Measurements from ENCODE around the gene ORM2. TPM values are rescaled to one million over a fixed set of nuclear protein-coding genes. Genes with fewer than 3 reads are reported as not detected.

The ORM2 gene
- total RNA-seq, 1 experiment from 2014 or later: not detected

- H3K27ac ChIP-seq: peak overlapping the region; percentile 53
- no peaks in the 10 kb centered on the region for H3K9me3 ChIP-seq (replicated peaks)
- no peak overlapping the region for H3K4me3 ChIP-seq
- H3K4me1 ChIP-seq (replicated peaks): peaks cover 16% of the 10 kb centered on the region
- no peak for DNase-seq (ENCODE audit: low read depth in 1 of 2, low spot score in 2 of 2)
- H3K36me3 ChIP-seq: peaks cover 23% of the 10 kb centered on the region
- no peaks in the 10 kb centered on the region for H3K27me3 ChIP-seq (replicated peaks)
Measured at GRCh38 chr9:114348261-114348905, 18.7 kb downstream of the ORM2 start.

- H3K9me3 ChIP-seq (replicated peaks): no peaks in the 10 kb centered on the region
- peak overlapping the region; percentile 53 for H3K27ac ChIP-seq
- H3K27me3 ChIP-seq (replicated peaks): no peaks in the 10 kb centered on the region
- DNase-seq (ENCODE audit: low read depth in 1 of 2, low spot score in 2 of 2): peak; percentile 91 to 96
- peaks cover 26% of the 10 kb centered on the region for H3K36me3 ChIP-seq
- peaks cover 16% of the 10 kb centered on the region for H3K4me1 ChIP-seq (replicated peaks)
- H3K4me3 ChIP-seq: no peak overlapping the region
Measured at GRCh38 chr9:114348906-114349482, 19.3 kb downstream of the ORM2 start.

GRCh38 chr9:114349713-114350480, 20.2 kb downstream of the ORM2 start:
- Histone ChIP-seq H3K36me3 (peaks cover 26% of the 10 kb centered on the region), H3K27me3 (replicated peaks) (no peaks in the 10 kb centered on the region), H3K4me1 (replicated peaks) (peaks cover 16% of the 10 kb centered on the region), H3K27ac (no peak overlapping the region), H3K4me3 (no peak overlapping the region), H3K9me3 (replicated peaks) (no peaks in the 10 kb centered on the region)
- DNase-seq (ENCODE audit: low read depth in 1 of 2, low spot score in 2 of 2): no peak

- DNase-seq (ENCODE audit: low read depth in 1 of 2, low spot score in 2 of 2): no peak
- Histone ChIP-seq H3K9me3 (replicated peaks) (no peaks in the 10 kb centered on the region), H3K4me1 (replicated peaks) (peaks cover 16% of the 10 kb centered on the region), H3K4me3 (no peak overlapping the region), H3K36me3 (peaks cover 26% of the 10 kb centered on the region), H3K27ac (no peak overlapping the region), H3K27me3 (replicated peaks) (no peaks in the 10 kb centered on the region)
Measured at GRCh38 chr9:114350636-114351401, 21.1 kb downstream of the ORM2 start.

GRCh38 chr9:114351932-114352331, 22.3 kb downstream of the ORM2 start:
- H3K27me3 ChIP-seq (replicated peaks): no peaks in the 10 kb centered on the region
- peaks cover 21% of the 10 kb centered on the region for H3K36me3 ChIP-seq
- H3K4me3 ChIP-seq: no peak overlapping the region
- peaks cover 16% of the 10 kb centered on the region for H3K4me1 ChIP-seq (replicated peaks)
- no peak for DNase-seq (ENCODE audit: low read depth in 1 of 2, low spot score in 2 of 2)
- no peak overlapping the region for H3K27ac ChIP-seq
- H3K9me3 ChIP-seq (replicated peaks): no peaks in the 10 kb centered on the region

- no peak overlapping the region for H3K4me3 ChIP-seq
- DNase-seq (ENCODE audit: low read depth in 1 of 2, low spot score in 2 of 2): no peak
- no peaks in the 10 kb centered on the region for H3K9me3 ChIP-seq (replicated peaks)
- H3K36me3 ChIP-seq: peaks cover 20% of the 10 kb centered on the region; the same call in 1 of the 2 replicates
- H3K27me3 ChIP-seq (replicated peaks): no peaks in the 10 kb centered on the region
- no peaks in the 10 kb centered on the region for H3K4me1 ChIP-seq (replicated peaks)
- no peak overlapping the region for H3K27ac ChIP-seq
Measured at GRCh38 chr9:114355821-114356220, 26.2 kb downstream of the ORM2 start.

- no peaks in the 10 kb centered on the region for H3K4me1 ChIP-seq (replicated peaks)
- no peaks in the 10 kb centered on the region for H3K27me3 ChIP-seq (replicated peaks)
- no peak overlapping the region for H3K27ac ChIP-seq
- no peak overlapping the region for H3K4me3 ChIP-seq
- DNase-seq (ENCODE audit: low read depth in 1 of 2, low spot score in 2 of 2): no peak
- no peaks in the 10 kb centered on the region for H3K9me3 ChIP-seq (replicated peaks)
- peaks cover 20% of the 10 kb centered on the region; the same call in 1 of the 2 replicates for H3K36me3 ChIP-seq
Measured at GRCh38 chr9:114356792-114357191, 27.1 kb downstream of the ORM2 start.

- Histone ChIP-seq H3K4me1 (replicated peaks) (no peaks in the 10 kb centered on the region), H3K36me3 (peaks cover 20% of the 10 kb centered on the region; the same call in 1 of the 2 replicates), H3K4me3 (no peak overlapping the region), H3K9me3 (replicated peaks) (no peaks in the 10 kb centered on the region), H3K27me3 (replicated peaks) (no peaks in the 10 kb centered on the region), H3K27ac (no peak overlapping the region)
- no peak for DNase-seq (ENCODE audit: low read depth in 1 of 2, low spot score in 2 of 2)
Measured at GRCh38 chr9:114357360-114357759, 27.7 kb downstream of the ORM2 start.

- Histone ChIP-seq H3K27me3 (replicated peaks) (no peaks in the 10 kb centered on the region), H3K4me3 (no peak overlapping the region), H3K36me3 (peaks cover 20% of the 10 kb centered on the region; the same call in 1 of the 2 replicates), H3K4me1 (replicated peaks) (no peaks in the 10 kb centered on the region), H3K27ac (no peak overlapping the region), H3K9me3 (replicated peaks) (no peaks in the 10 kb centered on the region)
- no peak for DNase-seq (ENCODE audit: low read depth in 1 of 2, low spot score in 2 of 2)
Measured at GRCh38 chr9:114357911-114358328, 28.3 kb downstream of the ORM2 start.

GRCh38 chr9:114359801-114360200, 30.1 kb downstream of the ORM2 start:
- H3K9me3 ChIP-seq (replicated peaks): no peaks in the 10 kb centered on the region
- no peak overlapping the region for H3K27ac ChIP-seq
- no peak overlapping the region for H3K4me3 ChIP-seq
- peaks cover 21% of the 10 kb centered on the region for H3K36me3 ChIP-seq
- peaks cover 6% of the 10 kb centered on the region; the same call in 1 of the 2 replicates for H3K4me1 ChIP-seq (replicated peaks)
- H3K27me3 ChIP-seq (replicated peaks): no peaks in the 10 kb centered on the region
- DNase-seq (ENCODE audit: low read depth in 1 of 2, low spot score in 2 of 2): no peak

GRCh38 chr9:114361542-114361941, 31.9 kb downstream of the ORM2 start:
- DNase-seq (ENCODE audit: low read depth in 1 of 2, low spot score in 2 of 2): no peak
- peaks cover 15% of the 10 kb centered on the region for H3K4me1 ChIP-seq (replicated peaks)
- no peak overlapping the region for H3K4me3 ChIP-seq
- H3K36me3 ChIP-seq: peaks cover 24% of the 10 kb centered on the region
- no peak overlapping the region for H3K27ac ChIP-seq
- H3K9me3 ChIP-seq (replicated peaks): no peaks in the 10 kb centered on the region
- no peaks in the 10 kb centered on the region for H3K27me3 ChIP-seq (replicated peaks)

GRCh38 chr9:114362394-114362793, 32.7 kb downstream of the ORM2 start:
- no peak overlapping the region for H3K27ac ChIP-seq
- no peak overlapping the region for H3K4me3 ChIP-seq
- H3K27me3 ChIP-seq (replicated peaks): no peaks in the 10 kb centered on the region
- H3K36me3 ChIP-seq: peaks cover 26% of the 10 kb centered on the region
- no peaks in the 10 kb centered on the region for H3K9me3 ChIP-seq (replicated peaks)
- DNase-seq (ENCODE audit: low read depth in 1 of 2, low spot score in 2 of 2): no peak
- peaks cover 23% of the 10 kb centered on the region for H3K4me1 ChIP-seq (replicated peaks)

- no peaks in the 10 kb centered on the region for H3K9me3 ChIP-seq (replicated peaks)
- peaks cover 26% of the 10 kb centered on the region for H3K36me3 ChIP-seq
- no peaks in the 10 kb centered on the region for H3K27me3 ChIP-seq (replicated peaks)
- H3K4me3 ChIP-seq: no peak overlapping the region
- H3K27ac ChIP-seq: no peak overlapping the region
- no peak for DNase-seq (ENCODE audit: low read depth in 1 of 2, low spot score in 2 of 2)
- peaks cover 24% of the 10 kb centered on the region for H3K4me1 ChIP-seq (replicated peaks)
Measured at GRCh38 chr9:114363424-114363823, 33.8 kb downstream of the ORM2 start.
